Left kidney (tissue), 2 donors: ENCODE data around the gene FHIT. TPM values are rescaled to one million over a fixed set of nuclear protein-coding genes. Genes with fewer than 3 reads are reported as not detected.

ENCODE experiments used
- DNase-seq: peaks from one replicate; pipeline ENCODE4 v3.0.0-alpha.2; 2013
- polyA plus RNA-seq: library from polyadenylated mRNA; unstranded; fragments of 120-200 nt; gene quantifications from one replicate; pipeline ENCODE4 v1.2.1, GENCODE V29; 2013; ENCODE audit not compliant: insufficient read length

Gene FHIT
- polyA plus RNA-seq, 1 donor, result 25.0 TPM

- DNase-seq, result no peak
Observed at GRCh38 chr3:60160822-60161748, 1090.2 kb downstream of the FHIT start.

- DNase-seq, result no peak
Observed at GRCh38 chr3:60160111-60160821, 1091.0 kb downstream of the FHIT start.

GRCh38 chr3:60158035-60158434 lies 1093.2 kb downstream of the FHIT start:
- no peak for DNase-seq

DNA sequence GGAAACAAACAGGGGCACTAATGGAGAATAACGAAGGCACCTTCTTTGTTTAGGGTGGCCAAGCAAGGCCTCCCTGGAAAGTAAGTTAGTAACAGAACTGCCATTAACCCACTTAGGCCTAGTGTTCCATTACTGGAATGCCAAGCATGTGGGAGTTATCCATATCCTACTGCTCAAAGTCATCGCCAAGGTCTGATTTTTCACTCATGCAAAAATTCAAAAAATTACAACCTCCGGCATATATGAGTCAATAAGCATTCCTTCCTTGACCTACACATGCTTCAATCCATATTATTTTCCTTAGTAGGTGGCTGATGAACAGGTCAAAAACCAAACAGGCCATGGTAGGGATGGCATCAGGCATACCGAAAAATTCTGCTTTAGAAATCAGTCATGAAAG lies 1097.2 kb downstream of the FHIT start:
- no peak for DNase-seq

- DNase-seq, result no peak
Observed at GRCh38 chr3:60153221-60153999, 1097.8 kb downstream of the FHIT start.

GRCh38 chr3:60149501-60149900 lies 1101.8 kb downstream of the FHIT start:
- DNase-seq, result no peak

- DNase-seq, result no peak
Observed at GRCh38 chr3:60147249-60147950, 1103.9 kb downstream of the FHIT start.

GRCh38 chr3:60146121-60146520 lies 1105.1 kb downstream of the FHIT start:
- DNase-seq, result no peak

DNA sequence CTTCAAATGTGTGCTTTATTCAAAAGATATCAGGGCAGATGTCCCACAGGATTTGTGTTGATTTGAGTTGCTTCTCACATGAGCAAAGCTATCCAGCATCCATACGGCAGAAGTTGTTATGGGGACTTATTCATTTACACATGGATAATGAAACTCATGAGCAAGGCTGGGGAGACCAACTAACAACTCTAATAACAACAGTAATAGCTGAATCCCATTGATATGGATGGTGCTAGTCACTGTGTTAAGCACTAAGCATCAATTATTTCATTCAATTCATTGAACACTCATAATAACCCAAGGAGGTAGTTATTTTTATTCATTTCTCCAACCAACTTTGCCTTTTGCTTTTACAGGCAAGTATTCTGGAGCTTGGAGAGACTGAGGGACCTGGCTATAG lies 1107.2 kb downstream of the FHIT start:
- no peak for DNase-seq

- no peak for DNase-seq
Observed at GRCh38 chr3:60142009-60142408, 1109.2 kb downstream of the FHIT start.

- no peak for DNase-seq
Observed at GRCh38 chr3:60140160-60140559, 1111.1 kb downstream of the FHIT start.

- no peak for DNase-seq
Observed at GRCh38 chr3:60136601-60137000, 1114.7 kb downstream of the FHIT start.

- DNase-seq, result no peak
Observed at GRCh38 chr3:60135474-60135873, 1115.8 kb downstream of the FHIT start.

DNA sequence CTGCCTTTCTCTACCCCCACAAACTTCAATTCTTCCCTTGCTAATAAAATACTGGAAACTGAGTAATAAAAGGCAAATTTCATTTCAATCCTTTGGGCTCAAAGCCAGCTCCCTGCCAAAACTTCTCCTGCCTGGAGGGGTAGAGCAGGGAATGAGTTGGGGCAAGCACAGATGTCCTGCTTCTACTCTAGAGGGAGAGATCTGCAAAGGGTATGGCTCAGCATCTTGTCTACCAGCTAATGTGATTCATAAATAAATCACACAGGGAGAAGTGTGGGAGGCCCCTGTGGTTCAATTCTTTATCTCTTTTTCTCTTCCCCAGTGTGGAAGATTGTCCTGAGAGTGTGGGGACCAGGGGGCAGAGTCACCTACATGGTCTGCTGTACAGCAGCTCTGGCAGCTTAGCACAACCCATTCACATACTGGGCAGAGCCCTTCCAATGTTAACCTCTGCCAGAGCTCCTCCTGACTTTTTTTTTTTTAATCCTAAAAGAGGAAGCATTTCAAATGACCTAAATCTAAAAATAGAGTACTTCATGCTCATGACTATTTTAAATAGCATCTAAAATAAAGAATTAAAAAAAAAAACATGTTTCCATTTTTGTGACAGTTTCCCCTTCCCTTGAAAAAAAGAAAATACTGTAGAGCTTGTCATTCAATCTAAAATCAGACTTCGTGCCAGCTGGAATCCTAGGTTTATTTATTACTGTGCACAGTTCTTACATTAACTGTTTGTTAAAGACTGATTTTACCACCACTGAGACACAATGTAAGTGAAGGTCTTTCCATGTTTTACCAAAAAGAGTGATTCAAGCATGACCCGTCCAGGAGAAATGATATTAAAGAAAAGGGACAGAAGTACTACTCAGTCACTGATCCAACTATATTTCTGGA lies 1117.7 kb downstream of the FHIT start:
- DNase-seq, result no peak

DNA sequence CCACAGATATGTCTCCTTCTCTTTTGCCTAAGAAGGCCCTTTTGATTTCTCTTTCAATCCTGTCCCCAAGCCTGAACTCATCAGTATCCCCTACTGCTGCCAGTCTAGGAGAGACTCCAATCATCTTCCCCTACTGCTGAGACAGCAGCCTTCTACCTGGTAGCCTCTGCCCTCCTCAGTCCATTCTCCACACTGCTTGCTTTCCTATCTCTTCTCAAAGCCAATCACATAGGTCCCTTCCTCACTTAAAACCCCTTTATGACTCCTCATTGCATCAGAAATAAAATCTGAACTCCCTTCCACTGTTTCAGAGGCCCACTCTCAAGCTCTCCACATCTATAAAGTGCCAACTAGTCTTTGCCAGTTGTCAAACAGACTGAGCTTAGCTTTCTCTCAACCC lies 1119.6 kb downstream of the FHIT start:
- DNase-seq, result no peak

DNA sequence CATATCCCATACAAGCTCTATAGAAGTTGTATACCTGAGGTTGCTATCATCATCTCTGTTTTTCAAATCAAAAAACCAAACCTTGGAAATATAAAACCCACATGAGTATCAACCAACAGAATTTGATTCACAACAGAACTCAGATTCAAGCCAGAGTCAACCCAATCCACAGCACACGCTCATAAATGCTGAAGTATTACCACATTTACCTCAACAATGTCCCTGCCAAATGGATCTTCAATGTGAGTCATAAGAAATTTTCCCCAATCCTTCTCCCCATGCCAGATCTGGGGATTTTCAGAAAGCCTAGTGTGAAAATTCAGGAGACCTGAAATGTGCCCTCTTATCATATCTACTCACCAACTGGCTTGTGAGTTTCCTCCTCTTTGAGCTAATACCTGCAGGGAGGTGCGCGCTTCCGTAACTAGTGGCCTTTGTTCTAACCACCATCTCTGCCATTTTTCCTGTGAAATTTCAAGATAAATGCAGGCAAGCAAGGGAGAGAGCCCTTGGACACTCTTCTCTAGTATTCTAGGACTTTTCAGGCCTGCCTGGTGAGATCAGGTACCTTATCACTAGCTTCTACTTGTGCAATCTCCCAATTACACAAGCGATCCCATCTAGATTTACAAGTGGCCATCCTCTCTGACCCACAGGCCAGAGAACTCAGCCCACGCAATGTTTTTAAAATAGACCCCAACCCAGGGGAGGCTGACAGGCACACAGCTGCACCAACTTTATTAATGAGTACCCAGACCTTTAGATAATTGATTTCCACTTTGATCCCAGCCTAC lies 1124.5 kb downstream of the FHIT start:
- DNase-seq, result no peak

GRCh38 chr3:60125686-60126085 lies 1125.6 kb downstream of the FHIT start:
- no peak for DNase-seq

DNA sequence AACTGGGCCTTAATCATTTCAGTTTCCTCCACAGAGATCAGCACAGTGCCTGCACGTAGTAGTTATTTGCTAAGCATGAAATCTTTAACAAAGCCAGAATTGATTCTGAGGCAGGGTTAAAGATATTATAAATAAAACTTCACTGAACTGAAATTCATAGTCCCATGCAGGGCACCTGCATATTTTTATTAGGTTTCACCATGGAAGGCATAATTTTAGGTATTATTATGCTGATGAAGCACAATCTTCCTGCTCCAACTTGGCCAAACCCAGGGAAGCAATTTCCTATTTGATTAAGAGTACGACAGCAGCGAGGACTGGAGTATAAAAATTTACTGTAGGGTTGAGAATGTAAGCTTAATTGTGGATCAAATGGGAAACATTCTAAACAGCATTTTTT lies 1131.0 kb downstream of the FHIT start:
- no peak for DNase-seq

DNA sequence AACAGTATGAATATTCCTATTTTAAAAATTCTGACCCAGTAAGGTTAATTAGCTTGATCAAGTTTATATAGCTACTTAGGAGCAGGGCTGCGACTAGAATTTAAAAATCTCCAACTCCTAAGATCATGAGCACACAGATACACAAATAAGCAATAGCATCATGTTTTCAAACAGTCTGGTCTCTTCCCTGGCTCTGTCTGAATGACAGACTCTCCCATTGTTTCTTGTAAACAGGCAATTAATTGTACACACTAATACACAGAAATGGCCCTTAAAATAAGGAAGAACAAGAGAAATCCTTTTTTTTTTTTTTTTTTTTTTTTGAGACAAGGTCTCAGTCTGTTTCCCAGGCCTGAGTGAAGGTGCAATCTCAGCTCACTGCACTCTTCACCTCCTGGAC lies 1137.1 kb downstream of the FHIT start:
- DNase-seq, result no peak

DNA sequence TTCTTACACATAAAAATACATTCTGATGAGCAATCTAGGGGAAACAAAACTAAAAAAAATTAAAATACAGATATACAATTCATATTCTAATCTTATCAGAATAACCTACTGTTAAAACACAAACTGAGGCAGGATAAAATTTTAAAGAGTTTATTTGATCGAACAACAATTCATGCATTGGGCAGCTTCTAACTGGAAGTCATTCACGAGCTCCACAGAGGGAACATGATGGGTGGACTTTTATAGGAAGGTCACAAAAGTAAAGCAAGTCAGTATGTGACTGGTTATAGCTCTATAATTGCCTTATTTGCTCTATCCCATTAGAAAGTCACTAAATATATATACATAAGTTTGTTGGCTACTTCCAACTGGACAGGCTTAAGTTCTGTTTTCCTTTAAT lies 1144.0 kb downstream of the FHIT start:
- DNase-seq, result no peak
